ENCODE measurements around the gene CUBN. TPM values are rescaled to one million over a fixed set of nuclear protein-coding genes. Genes with fewer than 3 reads are reported as not detected.

CUBN gene
- total RNA-seq, 2 donors from 2014 or later, result 0.75 to 1.3 TPM

DNA sequence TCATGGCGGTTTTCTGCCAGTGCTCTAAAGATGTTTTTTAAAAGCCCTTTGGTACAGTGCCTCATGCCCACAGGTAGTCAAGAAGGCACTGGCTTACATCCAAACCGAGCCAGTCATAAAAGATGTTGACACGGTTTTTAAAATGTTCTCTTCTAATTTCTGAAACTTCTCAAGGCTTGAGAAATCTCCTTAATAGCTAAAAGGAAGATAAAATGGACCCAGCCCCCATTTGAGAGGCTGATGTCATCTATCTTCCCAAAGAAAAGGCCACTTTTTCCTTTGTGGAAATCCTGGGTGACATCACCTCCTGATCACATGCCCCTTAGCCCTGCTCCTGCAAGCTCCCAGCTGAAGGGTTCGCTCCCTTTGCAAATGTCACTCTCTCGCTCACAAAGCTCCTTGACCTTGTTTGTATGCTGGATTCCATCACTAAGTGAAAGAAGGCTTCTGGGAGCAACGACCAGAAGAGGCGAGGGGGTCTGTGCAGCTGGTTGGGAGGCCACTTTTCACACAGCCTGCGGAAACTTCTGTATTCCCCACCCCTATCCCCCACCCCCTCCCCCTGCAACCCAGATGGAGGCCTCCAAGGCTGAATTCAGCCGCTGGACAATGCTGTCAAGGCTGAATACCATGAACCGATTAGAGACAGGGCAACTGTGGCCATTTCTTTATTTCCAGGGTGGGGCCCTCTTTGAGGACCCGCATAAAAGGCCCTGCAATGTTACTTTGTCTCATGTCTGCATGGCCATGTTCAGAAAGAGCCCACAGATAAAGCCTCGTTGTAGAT lies 122.8 kb downstream of the CUBN start:
- H3K4me1 Mint-ChIP-seq, result peaks cover 24% of the 10 kb centered on the region
- Histone ChIP-seq H3K9me3 (ENCODE audit: control insufficient read depth, low read length) (peaks cover 48% of the 10 kb centered on the region), H3K4me3 (ENCODE audit: low read length) (peak overlapping the region; percentile 47), H3K27ac (ENCODE audit: low read depth, low read length) (peak overlapping the region; percentile 98), H3K27me3 (ENCODE audit: control insufficient read depth, insufficient read depth, low read length, poor library complexity, severe bottlenecking) (no peaks in the 10 kb centered on the region), H3K36me3 (ENCODE audit: control insufficient read depth, insufficient read depth, low read length) (no peaks in the 10 kb centered on the region), H3K4me1 (ENCODE audit: control insufficient read depth, insufficient read depth, low read length) (peaks cover 3% of the 10 kb centered on the region), H3K9ac (ENCODE audit: extremely low read depth, low read length, poor library complexity, severe bottlenecking) (no peak overlapping the region)
- TF ChIP-seq, protein P1, sequence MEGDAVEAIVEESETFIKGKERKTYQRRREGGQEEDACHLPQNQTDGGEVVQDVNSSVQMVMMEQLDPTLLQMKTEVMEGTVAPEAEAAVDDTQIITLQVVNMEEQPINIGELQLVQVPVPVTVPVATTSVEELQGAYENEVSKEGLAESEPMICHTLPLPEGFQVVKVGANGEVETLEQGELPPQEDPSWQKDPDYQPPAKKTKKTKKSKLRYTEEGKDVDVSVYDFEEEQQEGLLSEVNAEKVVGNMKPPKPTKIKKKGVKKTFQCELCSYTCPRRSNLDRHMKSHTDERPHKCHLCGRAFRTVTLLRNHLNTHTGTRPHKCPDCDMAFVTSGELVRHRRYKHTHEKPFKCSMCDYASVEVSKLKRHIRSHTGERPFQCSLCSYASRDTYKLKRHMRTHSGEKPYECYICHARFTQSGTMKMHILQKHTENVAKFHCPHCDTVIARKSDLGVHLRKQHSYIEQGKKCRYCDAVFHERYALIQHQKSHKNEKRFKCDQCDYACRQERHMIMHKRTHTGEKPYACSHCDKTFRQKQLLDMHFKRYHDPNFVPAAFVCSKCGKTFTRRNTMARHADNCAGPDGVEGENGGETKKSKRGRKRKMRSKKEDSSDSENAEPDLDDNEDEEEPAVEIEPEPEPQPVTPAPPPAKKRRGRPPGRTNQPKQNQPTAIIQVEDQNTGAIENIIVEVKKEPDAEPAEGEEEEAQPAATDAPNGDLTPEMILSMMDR (conservative IDR thresholded peaks at IDR 0.05), result no peak
- peak; percentile 29 for DNase-seq
- peaks cover 8% of the 10 kb centered on the region for H3K36me3 Mint-ChIP-seq (ENCODE audit: low read depth)
- H3K9me3 Mint-ChIP-seq, result peaks cover 34% of the 10 kb centered on the region
- no peak overlapping the region for H3K4me3 Mint-ChIP-seq
- 80 to 90% methylated on average over 6 to 12 of the region's 12 CpGs for WGBS, 2 experiments (ENCODE audit: insufficient coverage in 1 of 2, insufficient read length in 1 of 2)
- H3K27ac Mint-ChIP-seq, result no peak overlapping the region
- no peaks in the 10 kb centered on the region for H3K27me3 Mint-ChIP-seq (ENCODE audit: insufficient read depth)

DNA sequence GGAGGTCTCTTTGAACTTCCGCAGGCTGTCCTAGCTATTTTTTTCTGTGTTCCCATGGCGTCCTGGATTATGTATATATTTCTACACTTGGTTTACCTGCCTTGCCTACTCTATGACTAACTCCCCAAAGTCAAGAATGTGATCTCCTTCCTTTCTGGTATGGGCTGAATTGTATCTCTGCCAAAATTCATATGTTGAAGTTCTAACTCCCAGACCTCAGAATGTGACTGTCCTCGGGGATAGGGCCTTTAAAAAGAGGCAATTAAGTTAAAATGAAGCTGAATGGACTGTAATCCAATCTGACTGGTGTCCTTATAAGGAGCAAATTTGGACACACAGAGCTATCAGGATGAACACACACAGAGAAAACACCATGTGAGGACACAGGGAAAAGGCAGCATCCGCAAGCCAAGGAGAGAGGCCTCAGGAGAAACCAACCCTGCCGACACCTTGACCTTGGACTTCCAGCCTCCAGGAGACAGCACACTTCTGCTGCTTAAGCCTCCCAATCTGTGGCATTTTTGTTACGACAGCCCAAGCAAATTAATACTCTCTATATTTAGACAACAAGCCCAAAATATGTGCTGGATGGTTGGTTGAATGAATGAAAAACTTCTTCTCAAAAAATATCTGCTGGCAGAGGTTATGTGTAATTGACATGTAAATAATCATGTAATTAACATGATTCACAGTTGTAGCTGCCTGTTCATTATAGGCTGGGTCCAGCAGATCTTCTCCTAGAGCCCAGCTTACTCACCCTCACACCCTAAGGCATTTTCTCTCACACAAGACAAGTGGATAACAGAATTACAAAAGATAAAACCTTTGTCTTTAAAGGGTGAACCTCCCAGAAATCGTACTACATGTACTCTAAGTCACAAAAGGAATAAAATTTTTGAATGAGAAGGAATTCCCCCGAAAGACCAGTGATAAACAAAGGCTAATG lies 123.7 kb downstream of the CUBN start:
- WGBS, 2 experiments (ENCODE audit: insufficient coverage in 1 of 2, insufficient read length in 1 of 2), result 86 to 90% methylated on average over 4 to 7 of the region's 8 CpGs
- Histone ChIP-seq H3K27ac (ENCODE audit: low read depth, low read length) (peak overlapping the region; percentile 98), H3K36me3 (ENCODE audit: control insufficient read depth, insufficient read depth, low read length) (no peaks in the 10 kb centered on the region), H3K4me3 (ENCODE audit: low read length) (peak overlapping the region; percentile 47), H3K27me3 (ENCODE audit: control insufficient read depth, insufficient read depth, low read length, poor library complexity, severe bottlenecking) (no peaks in the 10 kb centered on the region), H3K9ac (ENCODE audit: extremely low read depth, low read length, poor library complexity, severe bottlenecking) (no peak overlapping the region), H3K4me1 (ENCODE audit: control insufficient read depth, insufficient read depth, low read length) (peaks cover 3% of the 10 kb centered on the region), H3K9me3 (ENCODE audit: control insufficient read depth, low read length) (peaks cover 48% of the 10 kb centered on the region)
- peaks cover 24% of the 10 kb centered on the region for H3K4me1 Mint-ChIP-seq
- TF ChIP-seq, protein P1 (conservative IDR thresholded peaks at IDR 0.05), result no peak
- H3K36me3 Mint-ChIP-seq (ENCODE audit: low read depth), result peaks cover under 1% of the 10 kb centered on the region
- DNase-seq, result peak; percentile 5
- no peak overlapping the region for H3K4me3 Mint-ChIP-seq
- H3K27me3 Mint-ChIP-seq (ENCODE audit: insufficient read depth), result no peaks in the 10 kb centered on the region
- H3K9me3 Mint-ChIP-seq, result peaks cover 30% of the 10 kb centered on the region
- no peak overlapping the region for H3K27ac Mint-ChIP-seq

DNA sequence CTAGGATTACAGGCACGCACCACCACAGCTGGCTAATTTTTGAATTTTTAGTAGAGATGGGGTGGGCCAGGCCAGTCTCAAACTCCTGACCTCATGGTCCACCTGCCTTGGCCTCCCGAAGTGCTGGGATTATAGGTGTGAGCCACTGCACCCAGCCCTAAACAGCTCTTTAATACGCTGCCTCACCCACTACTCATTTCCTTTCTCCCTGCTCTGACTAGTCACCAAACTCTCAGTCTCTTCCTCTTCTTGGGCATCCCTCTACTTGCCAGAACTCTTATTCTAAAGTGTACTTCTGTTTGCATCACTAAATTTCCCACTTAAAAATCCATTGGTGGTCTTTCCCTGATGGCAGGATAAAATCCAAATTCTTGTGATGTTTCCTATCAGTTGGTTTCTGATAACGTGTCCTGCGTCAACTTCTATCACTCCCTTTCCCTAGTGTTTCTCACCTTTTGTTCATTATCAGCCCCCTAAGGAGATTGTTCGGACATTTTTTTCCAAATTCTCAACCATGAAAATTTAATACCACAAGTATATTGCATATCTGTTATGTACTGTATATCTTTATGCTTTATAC lies 124.7 kb downstream of the CUBN start:
- Histone ChIP-seq H3K9me3 (ENCODE audit: control insufficient read depth, low read length) (peaks cover 48% of the 10 kb centered on the region), H3K9ac (ENCODE audit: extremely low read depth, low read length, poor library complexity, severe bottlenecking) (no peak overlapping the region), H3K4me1 (ENCODE audit: control insufficient read depth, insufficient read depth, low read length) (peaks cover 3% of the 10 kb centered on the region), H3K27ac (ENCODE audit: low read depth, low read length) (no peak overlapping the region), H3K36me3 (ENCODE audit: control insufficient read depth, insufficient read depth, low read length) (no peaks in the 10 kb centered on the region), H3K27me3 (ENCODE audit: control insufficient read depth, insufficient read depth, low read length, poor library complexity, severe bottlenecking) (no peaks in the 10 kb centered on the region), H3K4me3 (ENCODE audit: low read length) (no peak overlapping the region)
- Mint-ChIP-seq H3K36me3 (ENCODE audit: low read depth) (no peaks in the 10 kb centered on the region), H3K4me3 (no peak overlapping the region), H3K27me3 (ENCODE audit: insufficient read depth) (no peaks in the 10 kb centered on the region), H3K4me1 (peaks cover 24% of the 10 kb centered on the region), H3K27ac (no peak overlapping the region), H3K9me3 (peaks cover 27% of the 10 kb centered on the region)
- TF ChIP-seq, protein P1 (conservative IDR thresholded peaks at IDR 0.05), result no peak
- peak; percentile 22 for DNase-seq
- 59 to 87% methylated on average over 4 to 6 of the region's 6 CpGs for WGBS, 2 experiments (ENCODE audit: insufficient coverage in 1 of 2, insufficient read length in 1 of 2)

All from endodermal cell (in vitro differentiated cells).